ENCODE measurements around the gene NRARP. TPM values are rescaled to one million over a fixed set of nuclear protein-coding genes. Genes with fewer than 3 reads are reported as not detected.

Gene NRARP
- total RNA-seq, 2 donors from 2014 or later, result 5.6 to 13.3 TPM

GRCh38 chr9:137294681-137295237 lies 7.3 kb downstream of the NRARP start:
- H3K36me3 ChIP-seq, result no peaks in the 10 kb centered on the region
- H3K27ac ChIP-seq, result no peak overlapping the region
- peak overlapping the region; percentile 7 to 43 for H3K4me3 ChIP-seq
- peaks cover 0 to 4% of the 10 kb centered on the region in 2 donors for H3K9me3 ChIP-seq
- peaks cover 0 to 44% of the 10 kb centered on the region in 2 donors for H3K4me1 ChIP-seq
- DNase-seq (ENCODE audit: low spot score), result no peak
- peak in 1 of 2 donors; percentile 34 for TF ChIP-seq CTCF (IDR thresholded peaks at IDR 0.05)
- peaks cover 0 to 5% of the 10 kb centered on the region in 2 donors for H3K27me3 ChIP-seq

GRCh38 chr9:137294091-137294680 lies 7.9 kb downstream of the NRARP start:
- Histone ChIP-seq H3K27me3 (peaks cover 0 to 5% of the 10 kb centered on the region in 2 donors), H3K27ac (no peak overlapping the region), H3K9me3 (peaks cover 0 to 4% of the 10 kb centered on the region in 2 donors), H3K4me1 (peaks cover 0 to 38% of the 10 kb centered on the region in 2 donors), H3K4me3 (no peak overlapping the region), H3K36me3 (no peaks in the 10 kb centered on the region)
- no peak for TF ChIP-seq CTCF (IDR thresholded peaks at IDR 0.05)
- DNase-seq (ENCODE audit: low spot score), result no peak

- no peak for TF ChIP-seq CTCF (IDR thresholded peaks at IDR 0.05)
- H3K4me3 ChIP-seq, result no peak overlapping the region
- H3K27ac ChIP-seq, result no peak overlapping the region
- peaks cover 0 to 4% of the 10 kb centered on the region in 2 donors for H3K9me3 ChIP-seq
- H3K27me3 ChIP-seq, result peaks cover 0 to 5% of the 10 kb centered on the region in 2 donors
- H3K4me1 ChIP-seq, result peaks cover 0 to 34% of the 10 kb centered on the region in 2 donors
- DNase-seq (ENCODE audit: low spot score), result no peak
- no peaks in the 10 kb centered on the region for H3K36me3 ChIP-seq
Measured at GRCh38 chr9:137293482-137294090, 8.5 kb downstream of the NRARP start.

- H3K36me3 ChIP-seq, result no peaks in the 10 kb centered on the region
- TF ChIP-seq CTCF (IDR thresholded peaks at IDR 0.05), result no peak
- no peak overlapping the region for H3K4me3 ChIP-seq
- no peak overlapping the region for H3K27ac ChIP-seq
- H3K9me3 ChIP-seq, result peaks cover 0 to 4% of the 10 kb centered on the region in 2 donors
- DNase-seq (ENCODE audit: low spot score), result no peak
- peaks cover 0 to 5% of the 10 kb centered on the region in 2 donors for H3K27me3 ChIP-seq
- H3K4me1 ChIP-seq, result peaks cover 0 to 29% of the 10 kb centered on the region in 2 donors
Measured at GRCh38 chr9:137293094-137293481, 9.0 kb downstream of the NRARP start.

- Histone ChIP-seq H3K4me3 (no peak overlapping the region), H3K9me3 (no peaks in the 10 kb centered on the region), H3K36me3 (no peaks in the 10 kb centered on the region), H3K4me1 (no peaks in the 10 kb centered on the region), H3K27me3 (no peaks in the 10 kb centered on the region), H3K27ac (no peak overlapping the region)
- TF ChIP-seq CTCF (IDR thresholded peaks at IDR 0.05), result peak in 1 of 2 donors; percentile 62
- DNase-seq (ENCODE audit: low spot score), result no peak
Measured at GRCh38 chr9:137286975-137287383, 15.1 kb downstream of the NRARP start.
